HG03108 (cell line): Measurements from ENCODE around the gene CT55.
"Not testable (repeated sequence)": the region's sequence is repeated elsewhere in the genome, so short reads cannot be mapped to it uniquely, and the experiment has no call there.

Source experiments
- ATAC-seq: cut with Tn5 transposase; IDR thresholded peaks from one replicate; pipeline ENCODE4 v1.9.1; 2021; ENCODE audit warnings: moderate library complexity; ENCODE audit not compliant: unreplicated experiment

The CT55 gene, protein sequence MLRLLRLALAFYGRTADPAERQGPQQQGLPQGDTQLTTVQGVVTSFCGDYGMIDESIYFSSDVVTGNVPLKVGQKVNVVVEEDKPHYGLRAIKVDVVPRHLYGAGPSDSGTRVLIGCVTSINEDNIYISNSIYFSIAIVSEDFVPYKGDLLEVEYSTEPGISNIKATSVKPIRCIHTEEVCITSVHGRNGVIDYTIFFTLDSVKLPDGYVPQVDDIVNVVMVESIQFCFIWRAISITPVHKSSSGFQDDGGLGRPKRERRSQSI

DNA sequence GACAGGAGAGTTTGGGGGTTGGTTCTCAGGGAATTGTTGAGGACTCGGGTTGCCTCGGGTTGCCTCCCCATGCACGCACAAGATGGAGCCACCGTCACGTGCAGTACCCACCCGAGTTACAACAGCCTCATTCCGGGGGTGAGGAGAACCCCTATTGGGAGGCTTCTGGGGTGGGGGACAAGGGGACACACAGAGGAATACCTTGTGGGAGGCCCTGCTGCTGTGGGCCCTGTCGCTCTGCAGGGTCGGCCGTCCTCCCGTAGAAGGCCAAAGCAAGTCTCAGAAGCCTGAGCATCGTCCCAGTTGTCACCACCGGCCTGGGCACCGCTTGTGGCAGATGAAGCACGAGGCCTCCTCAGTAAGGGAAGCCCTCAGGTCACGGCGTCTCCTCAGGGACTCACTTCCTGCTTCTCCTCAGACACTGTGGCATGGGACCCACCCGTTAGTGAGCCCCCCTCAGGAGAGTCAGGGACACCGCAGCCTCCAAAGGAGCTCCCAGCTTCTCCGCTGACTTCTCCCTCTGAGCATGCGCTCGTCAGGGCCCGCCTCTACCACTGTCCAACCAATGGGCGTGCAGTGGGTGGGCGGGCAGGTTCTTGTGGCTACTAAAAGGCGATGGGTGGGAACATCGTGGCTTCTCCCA is at the start of gene CT55:
CT55 (minus strand) TSS at position 522 of the 643 bp plus-strand sequence; CDS start at position 295, 227 bp downstream.
- ATAC-seq, result no peak

DNA sequence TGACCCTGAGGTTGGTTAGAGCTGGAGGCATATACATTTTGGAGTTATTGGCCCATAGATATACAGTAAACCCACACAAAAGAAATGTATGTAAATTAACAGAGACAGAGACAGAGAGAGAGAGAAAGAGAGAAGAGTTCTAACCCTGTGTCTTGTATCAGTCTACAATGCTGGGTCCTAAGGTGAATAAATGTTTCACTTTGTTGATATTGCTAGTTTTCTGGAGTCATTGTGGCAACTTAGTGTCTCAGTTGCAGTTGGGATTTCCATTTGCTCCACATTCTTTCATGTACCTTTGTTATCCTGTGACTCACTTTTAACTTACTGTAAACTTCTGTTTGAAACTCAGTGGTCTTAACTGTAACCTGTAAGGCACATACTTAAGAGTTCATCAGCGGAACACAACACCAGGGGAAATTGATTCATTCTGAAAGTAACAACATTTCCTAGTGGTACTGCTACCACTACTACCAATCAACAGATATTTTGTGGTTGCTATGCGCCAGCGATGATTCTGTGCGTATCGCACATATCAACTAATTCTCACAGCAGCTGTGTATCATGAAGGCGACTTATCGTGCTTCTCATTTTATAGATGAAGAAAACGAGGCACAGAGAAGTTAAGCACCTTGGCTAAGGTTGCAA is 42.1 kb upstream of the CT55 start:
- no peak for ATAC-seq

DNA sequence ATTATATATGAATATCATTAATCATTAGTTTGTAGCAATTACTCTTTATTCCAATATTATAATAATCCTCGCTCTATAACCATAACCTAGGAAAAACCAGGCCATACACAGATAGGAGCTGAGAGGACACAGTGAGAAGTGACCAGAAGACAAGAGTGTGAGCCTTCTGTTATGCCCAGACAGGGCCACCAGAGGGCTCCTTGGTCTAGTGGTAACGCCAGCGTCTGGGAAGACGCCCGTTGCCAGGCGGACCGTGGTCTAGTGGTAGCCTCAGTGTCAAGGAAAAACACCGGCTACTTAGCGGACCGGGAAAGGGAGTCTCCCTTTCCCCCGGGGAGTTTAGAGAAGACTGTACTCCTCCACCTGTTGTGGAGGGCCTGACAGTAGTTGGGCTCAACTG is 35.2 kb upstream of the CT55 start:
- ATAC-seq, result not testable (repeated sequence)

DNA sequence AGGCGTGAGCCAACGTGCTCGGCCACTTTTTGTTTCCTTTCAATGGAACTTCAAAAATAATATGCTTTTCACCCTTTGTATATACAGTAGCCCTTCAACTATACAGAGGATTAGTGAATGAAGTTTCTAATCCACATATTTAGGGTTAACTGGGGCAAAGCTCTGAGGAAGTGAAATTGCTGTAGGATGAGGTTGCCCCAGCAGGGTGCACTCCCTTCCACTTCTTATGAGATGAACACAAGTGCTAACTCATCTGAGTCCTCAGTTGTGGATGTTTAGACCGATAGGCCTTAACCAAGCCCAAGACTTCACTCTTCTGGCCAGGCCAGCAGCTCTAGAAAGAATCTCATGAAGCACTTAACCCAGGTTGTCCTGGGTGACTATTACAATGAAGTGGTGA is 29.1 kb upstream of the CT55 start:
- ATAC-seq, result no peak

DNA sequence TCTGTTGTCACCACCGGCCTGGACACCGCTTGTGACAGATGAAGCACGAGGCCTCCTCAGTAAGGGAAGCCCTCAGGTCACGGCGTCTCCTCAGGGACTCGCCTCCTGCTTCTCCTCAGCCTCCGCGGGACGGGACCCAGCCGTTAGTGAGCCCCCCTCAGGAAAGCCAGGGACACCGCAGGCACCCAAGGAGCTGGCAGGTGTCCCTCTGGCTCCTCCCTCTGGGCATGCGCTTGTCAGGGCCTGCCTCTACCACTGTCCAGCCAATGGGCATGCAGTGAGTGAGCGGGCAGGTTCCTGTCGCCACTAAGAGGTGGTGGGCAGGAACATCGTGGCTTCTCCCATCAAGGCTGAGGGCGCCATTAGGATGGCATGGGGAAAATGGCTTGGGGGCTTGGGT is 23.5 kb upstream of the CT55 start:
- ATAC-seq, result no peak

DNA sequence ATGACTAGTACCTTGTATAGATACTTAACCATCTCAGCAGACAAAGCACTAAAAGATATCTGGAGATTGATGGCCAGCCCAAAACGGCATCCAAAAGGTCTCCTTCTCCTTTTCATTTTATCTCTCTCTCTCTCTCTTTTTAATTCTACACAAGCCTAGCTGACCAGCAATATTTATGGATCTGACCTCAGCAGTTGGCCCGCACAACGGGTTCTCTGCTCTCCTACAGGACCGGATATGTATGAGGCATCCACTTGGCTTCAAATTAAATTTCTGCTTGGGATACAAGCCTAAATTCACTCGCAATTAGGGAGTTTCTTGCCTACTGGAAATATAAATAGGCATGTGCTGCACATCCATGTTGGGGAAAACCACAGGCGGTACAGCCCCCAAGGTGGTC is 22.5 kb upstream of the CT55 start:
- ATAC-seq, result no peak

DNA sequence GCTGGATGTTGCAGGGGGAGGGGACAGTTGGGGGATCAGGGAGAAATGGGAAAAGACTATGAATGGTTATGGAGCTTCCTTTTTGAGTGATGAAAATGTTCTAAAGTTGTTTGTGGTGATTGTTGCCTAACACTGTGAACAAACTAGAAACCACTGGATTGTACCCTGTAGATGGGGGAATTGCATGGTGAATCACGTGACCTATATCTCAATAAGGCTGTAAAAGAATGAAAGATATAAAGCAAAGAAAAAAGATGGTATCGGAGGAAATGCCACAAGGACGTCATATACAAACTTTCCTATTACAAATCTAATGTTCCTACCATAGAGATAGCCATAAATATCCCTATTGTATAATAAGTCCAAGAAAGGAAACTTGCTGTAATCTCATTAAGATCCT is 20.6 kb upstream of the CT55 start:
- ATAC-seq, result no peak

DNA sequence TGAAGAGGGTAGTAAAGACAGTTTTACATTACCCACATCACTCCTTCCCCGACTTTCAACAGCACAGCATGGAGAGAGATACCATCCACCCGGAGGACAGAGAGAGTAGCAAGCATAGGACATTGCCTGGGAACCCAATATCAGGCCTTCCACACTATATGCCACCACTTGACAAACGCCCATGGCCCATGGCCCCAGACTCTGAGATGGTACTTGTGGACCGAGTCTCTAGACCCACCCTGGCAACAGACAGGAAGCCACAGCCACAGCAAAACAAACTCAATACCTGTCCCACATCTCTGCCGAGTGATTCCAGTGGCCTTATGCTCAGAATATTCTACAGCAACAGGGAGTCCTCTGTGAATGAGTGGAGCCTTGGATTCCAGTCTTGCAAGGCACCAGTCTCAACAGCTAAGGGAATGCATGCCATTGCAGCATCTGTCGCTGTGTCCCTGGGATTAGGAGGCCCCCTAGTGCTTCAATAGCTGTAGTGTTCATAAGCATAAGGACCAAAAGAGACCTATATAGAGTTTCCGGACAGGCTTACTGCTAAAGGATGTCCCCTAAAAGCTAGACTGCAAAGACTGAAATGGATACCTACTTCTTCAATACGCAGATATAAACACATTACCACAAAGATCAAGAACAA is 14.7 kb upstream of the CT55 start:
- ATAC-seq, result peak; percentile 81

DNA sequence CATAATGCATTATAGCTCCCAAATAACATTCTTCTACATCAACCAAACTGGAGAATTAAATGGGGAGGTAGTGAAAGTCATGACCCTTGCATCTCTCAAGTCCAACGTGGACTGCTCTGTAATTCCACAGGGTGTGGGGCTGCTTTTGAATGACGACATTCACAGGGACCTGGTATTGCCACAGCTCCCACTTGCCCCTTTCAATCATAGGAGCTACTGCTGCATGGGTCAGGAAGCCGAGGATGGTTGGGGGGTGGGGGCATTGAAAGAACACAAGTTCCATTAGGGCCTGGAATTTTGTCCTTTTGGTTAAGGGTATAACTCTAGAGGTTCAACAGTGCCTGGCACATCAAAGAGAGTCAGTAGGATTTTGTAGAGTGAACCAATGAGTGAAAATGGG is 7.4 kb upstream of the CT55 start:
- no peak for ATAC-seq

DNA sequence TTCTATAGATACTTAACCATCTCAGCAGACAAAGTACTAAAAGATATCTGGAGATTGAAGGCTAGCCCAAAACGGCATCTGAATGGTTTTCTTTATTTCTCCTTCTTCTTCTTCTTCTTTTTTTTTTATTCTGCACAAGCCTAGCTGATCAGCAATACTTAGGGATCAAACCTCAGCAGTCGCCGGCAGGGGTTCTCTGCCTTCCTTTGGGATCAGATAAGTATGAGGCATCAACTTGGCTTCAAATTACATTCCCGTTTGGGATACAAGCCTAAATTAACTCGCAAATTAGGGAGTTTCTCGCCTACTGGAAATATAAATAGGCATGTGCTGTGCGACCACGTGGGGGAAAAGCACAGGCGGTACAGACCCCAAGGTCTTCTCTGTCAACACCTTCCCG is 730 bp downstream of the CT55 start:
- no peak for ATAC-seq

DNA sequence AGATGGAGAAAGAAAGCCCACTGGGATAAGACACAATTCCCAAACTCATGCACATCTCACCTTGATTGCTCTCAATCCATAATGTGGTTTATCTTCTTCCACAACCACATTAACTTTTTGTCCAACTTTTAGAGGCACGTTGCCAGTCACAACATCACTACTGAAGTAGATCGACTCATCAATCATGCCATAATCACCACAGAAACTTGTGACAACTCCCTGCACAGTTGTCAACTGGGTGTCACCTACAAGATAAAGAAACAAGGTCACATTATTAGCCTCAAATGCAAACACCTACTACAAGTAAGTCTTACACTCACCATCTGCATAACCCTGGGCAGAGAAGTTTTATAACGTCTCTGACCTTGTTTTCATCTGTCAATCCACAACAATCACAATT is 1.7 kb downstream of the CT55 start:
- not testable (repeated sequence) for ATAC-seq

DNA sequence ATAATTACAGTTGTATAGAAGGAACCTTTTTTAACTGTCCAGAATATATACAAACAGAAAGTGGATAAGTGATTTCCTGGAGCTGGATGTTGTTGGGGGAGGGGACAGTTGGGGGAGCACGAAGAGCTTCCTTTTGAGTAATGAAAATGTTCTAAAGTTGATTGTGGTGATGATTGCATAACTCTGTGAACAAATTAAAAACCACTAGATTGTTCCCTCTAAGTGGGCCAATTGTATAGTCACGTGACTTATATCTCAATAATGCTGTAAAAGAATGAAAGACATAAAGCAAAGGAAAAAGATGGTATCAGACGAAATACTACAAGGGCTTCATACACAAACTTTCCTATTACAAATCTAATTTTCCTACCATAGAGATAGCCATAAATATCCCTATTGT is 2.7 kb downstream of the CT55 start:
- no peak for ATAC-seq

DNA sequence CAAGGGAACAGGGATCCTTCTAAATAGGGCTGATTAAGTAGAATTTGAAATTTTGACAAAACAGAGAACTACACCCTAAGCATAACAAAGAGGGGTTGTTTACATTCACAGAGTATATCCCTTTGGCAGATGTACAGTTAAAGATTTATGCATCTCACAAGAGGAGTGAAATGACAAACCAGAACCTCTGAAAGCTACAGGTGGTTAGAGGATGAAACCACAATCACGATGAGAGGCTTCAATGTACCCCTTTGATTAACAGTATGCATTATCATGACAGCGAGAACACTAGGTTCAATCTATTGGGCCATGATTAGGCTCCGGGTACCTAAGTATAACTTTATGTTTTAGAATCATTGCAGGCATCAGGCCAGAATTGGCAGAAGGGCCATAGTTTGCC is 16.5 kb downstream of the CT55 start:
- not testable (repeated sequence) for ATAC-seq

DNA sequence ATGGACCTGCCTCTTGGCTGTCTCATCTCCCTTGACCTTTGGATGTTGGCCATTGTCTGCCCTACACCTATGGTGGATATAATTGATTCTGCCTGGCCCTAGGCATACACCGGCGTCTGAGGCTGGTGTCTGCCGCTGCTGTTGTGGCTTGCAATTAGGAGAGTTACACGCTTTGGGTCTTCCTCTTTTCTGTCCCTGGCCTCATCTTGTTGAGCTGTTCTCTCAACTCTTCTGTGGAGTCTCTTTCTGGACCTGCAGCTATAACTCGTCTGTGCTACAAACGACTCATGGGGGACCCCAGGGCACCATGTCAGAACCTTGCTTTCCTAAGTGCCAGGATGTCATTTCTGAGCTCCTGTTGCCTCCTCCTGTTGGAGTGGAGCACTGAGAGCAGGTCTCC is 45.1 kb downstream of the CT55 start:
- ATAC-seq, result not testable (repeated sequence)

DNA sequence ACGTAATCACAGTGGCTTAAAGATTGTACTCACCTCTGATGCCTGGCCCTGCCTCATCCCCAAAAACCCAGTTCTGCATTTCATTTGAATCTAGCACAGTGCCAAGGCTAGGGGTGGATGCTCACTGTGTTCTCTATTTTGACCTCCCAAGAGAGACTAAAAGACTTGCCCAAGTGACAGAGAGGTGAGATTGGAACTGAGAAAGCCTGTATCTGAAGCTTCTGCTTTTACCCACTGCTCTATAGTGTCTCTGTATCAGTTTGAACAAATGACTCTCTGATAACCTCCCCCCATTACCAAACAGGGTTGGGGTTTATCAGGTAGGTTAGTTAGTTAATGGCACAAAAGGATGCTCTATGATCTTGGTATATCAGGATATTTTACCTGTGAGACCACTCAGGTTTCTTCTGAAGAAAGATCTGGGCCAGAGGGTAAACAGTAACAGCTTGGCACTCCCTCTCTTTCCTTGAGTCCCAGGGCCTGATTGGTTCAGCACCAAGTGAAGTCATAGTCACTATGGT is 51.1 kb downstream of the CT55 start, which contains the start of gene ETDB:
ETDB (minus strand) TSS at position 471 of the 521 bp plus-strand sequence. CDS start 1,265 bp downstream, outside the sequence.
- ATAC-seq, result not testable (repeated sequence)

DNA sequence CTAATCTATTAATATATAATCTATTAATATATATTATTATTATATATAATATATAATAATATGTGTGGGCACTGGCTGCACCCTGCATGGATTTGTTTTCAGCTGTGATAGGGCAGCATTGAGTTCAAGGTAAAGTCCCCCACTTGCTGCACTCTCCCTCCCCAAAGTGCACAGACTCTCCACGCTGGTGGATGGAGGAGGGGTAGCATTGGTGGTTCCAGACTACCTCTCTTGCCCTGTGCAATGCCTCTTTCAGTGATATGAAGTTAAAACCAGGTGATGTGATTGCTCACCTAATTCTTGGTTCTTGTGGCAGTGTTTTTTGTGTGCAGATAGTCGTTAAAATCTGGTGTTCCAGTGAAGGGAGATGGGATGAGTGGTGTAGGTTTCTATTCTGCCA is 55.1 kb downstream of the CT55 start:
- ATAC-seq, result not testable (repeated sequence)

DNA sequence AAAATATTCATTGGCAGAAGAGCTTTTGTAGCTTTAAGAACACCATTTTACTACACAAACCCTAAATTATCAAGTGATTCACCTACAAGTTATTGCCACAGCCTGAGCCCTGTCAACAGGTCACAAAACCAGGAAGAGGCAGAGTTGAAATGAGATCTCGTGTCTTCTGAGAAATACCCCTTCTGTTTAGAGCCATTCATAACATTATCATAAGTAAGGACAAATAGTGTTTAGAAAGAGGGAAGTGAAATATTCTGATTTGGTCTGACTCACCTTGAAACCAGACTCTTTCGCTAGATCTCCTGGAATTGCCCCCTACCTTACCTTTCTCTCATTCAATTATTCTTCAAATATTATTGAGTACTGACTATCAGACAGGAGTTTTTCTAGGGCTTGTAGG is 56.8 kb downstream of the CT55 start:
- peak; percentile 92 for ATAC-seq

DNA sequence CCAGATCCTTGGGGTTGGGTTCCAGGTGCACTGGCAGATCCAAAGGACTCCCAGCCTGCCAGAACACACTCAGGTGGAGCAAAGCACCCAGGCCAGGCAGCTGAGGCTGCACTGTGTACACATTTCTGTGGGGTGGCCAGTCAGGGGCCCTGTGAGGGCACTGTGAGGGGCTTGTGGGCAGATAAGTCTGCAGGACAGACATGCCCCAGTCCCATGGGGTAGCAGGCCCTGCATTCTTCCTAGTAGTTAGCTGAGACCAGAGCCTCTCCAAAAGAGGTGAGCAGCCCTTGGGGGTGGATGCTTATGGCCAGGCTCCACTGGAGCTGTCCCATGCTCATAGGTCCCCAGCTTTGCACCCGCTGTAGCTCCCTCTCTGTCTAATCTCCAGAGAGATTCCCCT is 58.5 kb downstream of the CT55 start:
- ATAC-seq, result no peak

DNA sequence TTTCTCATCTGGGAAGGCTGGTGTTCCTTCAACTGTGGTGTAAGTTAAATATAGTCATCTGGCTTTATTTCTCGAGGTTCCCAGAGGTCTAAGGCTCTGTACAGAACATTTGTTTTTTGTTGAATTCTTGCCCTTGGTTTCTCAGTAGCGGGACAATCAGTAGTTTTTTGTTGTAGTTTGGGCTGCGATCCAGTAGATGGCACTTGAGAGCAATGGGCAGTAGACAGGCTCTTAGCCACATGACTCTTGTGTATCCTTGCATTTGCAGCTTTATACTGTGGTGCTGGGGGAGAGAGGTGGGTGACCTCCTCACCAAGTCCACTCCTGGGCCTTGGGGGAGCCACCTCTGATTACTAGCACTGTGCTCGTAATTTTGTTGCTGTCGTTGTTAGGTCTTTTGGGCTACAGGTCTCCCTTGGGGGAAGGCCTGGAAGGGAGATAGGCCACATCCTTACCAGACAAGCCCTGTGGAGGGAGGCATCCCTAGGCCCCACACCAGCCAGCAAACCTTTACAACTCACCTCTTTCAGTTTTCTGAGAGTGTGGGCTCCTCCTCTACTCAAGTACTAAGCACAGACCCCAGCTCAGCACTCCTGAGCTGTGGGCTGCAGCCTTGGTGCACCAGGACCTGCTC is 59.0 kb downstream of the CT55 start:
- ATAC-seq, result no peak

DNA sequence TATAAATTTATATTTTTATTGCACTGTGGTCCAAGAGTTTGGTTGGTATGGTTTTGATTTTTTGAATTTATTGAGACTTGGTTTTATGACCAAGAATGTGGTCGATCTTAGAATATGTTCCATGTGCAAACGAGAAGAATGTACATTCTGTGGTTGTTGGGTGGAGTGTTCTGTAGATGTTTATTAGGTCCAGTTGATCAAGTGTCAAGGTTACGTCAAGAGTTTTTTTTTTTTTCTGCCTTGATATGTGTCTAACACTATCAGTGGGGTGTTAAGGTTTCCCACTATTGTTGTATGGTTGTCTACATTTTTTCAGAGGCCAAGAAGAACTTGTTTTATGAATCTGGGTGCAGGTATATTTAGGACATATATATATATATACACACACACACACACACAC is 61.6 kb downstream of the CT55 start:
- no peak for ATAC-seq
